ENCODE measurements around the gene EZH1.

The EZH1 gene

GRCh38 chr17:42673885-42674754 is 70.7 kb downstream of the EZH1 start:
- in situ Hi-C loops (cut with MboI; ENCODE audit: low sequenced_read_pairs, unreplicated experiment), result no loop called here
- TF ChIP-seq, protein P1, sequence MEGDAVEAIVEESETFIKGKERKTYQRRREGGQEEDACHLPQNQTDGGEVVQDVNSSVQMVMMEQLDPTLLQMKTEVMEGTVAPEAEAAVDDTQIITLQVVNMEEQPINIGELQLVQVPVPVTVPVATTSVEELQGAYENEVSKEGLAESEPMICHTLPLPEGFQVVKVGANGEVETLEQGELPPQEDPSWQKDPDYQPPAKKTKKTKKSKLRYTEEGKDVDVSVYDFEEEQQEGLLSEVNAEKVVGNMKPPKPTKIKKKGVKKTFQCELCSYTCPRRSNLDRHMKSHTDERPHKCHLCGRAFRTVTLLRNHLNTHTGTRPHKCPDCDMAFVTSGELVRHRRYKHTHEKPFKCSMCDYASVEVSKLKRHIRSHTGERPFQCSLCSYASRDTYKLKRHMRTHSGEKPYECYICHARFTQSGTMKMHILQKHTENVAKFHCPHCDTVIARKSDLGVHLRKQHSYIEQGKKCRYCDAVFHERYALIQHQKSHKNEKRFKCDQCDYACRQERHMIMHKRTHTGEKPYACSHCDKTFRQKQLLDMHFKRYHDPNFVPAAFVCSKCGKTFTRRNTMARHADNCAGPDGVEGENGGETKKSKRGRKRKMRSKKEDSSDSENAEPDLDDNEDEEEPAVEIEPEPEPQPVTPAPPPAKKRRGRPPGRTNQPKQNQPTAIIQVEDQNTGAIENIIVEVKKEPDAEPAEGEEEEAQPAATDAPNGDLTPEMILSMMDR (IDR thresholded peaks at IDR 0.05; ENCODE audit: borderline replicate concordance, control extremely low read depth, extremely low read depth, insufficient read depth, missing control alignments), result peak; percentile 72
- DNase-seq (ENCODE audit: low spot score), result peak; percentile 84

GRCh38 chr17:42673266-42673884 is 71.5 kb downstream of the EZH1 start:
- in situ Hi-C loops (cut with MboI; ENCODE audit: low sequenced_read_pairs, unreplicated experiment), result no loop called here
- DNase-seq (ENCODE audit: low spot score), result no peak

GRCh38 chr17:42672038-42672437 is 72.8 kb downstream of the EZH1 start:
- DNase-seq (ENCODE audit: low spot score), result no peak
- in situ Hi-C loops (cut with MboI; ENCODE audit: low sequenced_read_pairs, unreplicated experiment), result no loop called here
- TF ChIP-seq, protein P1 (IDR thresholded peaks at IDR 0.05; ENCODE audit: borderline replicate concordance, control extremely low read depth, extremely low read depth, insufficient read depth, missing control alignments), result no peak

More at GRCh38 chr17:42673266-42673884, 71.5 kb downstream of the EZH1 start:
- TF ChIP-seq, protein P1 (IDR thresholded peaks at IDR 0.05; ENCODE audit: borderline replicate concordance, control extremely low read depth, extremely low read depth, insufficient read depth, missing control alignments), result no peak

- TF ChIP-seq, protein P1 (IDR thresholded peaks at IDR 0.05; ENCODE audit: borderline replicate concordance, control extremely low read depth, extremely low read depth, insufficient read depth, missing control alignments), result no peak
- in situ Hi-C loops (cut with MboI; ENCODE audit: low sequenced_read_pairs, unreplicated experiment), result no loop called here
- no peak for DNase-seq (ENCODE audit: low spot score)
These were observed 73.8 kb downstream of the EZH1 start for GRCh38 chr17:42670789-42671657.

- in situ Hi-C loops (cut with MboI; ENCODE audit: low sequenced_read_pairs, unreplicated experiment), result no loop called here
- DNase-seq (ENCODE audit: low spot score), result peak; percentile 80
- TF ChIP-seq, protein P1 (IDR thresholded peaks at IDR 0.05; ENCODE audit: borderline replicate concordance, control extremely low read depth, extremely low read depth, insufficient read depth, missing control alignments), result peak; percentile 56
These were observed 74.7 kb downstream of the EZH1 start for GRCh38 chr17:42669977-42670788.

DNA sequence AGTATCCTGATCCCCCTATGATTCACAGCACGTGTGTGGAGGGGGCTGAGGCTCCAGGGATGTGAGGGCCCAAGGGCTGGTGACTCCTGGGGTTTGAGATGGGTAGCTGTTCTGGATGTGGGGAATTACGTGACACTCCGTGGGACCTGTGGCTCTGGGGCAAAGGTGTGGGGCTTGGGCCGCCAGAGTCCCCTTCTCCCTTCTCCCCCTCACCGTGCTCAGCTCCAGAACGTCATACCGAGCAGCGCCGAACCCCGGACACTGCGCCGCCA is 75.2 kb downstream of the EZH1 start:
- TF ChIP-seq, protein P1 (IDR thresholded peaks at IDR 0.05; ENCODE audit: borderline replicate concordance, control extremely low read depth, extremely low read depth, insufficient read depth, missing control alignments), result no peak
- in situ Hi-C loops (cut with MboI; ENCODE audit: low sequenced_read_pairs, unreplicated experiment), result no loop called here
- no peak for DNase-seq (ENCODE audit: low spot score)

Data from GM13976 (cell line).